ENCODE measurements around the gene PLEKHM3. TPM values are rescaled to one million over a fixed set of nuclear protein-coding genes. Genes with fewer than 3 reads are reported as not detected.

The PLEKHM3 gene
- total and polyA plus RNA-seq, 4 donors: 3.0 to 18.3 (median 5.5) TPM

DNA sequence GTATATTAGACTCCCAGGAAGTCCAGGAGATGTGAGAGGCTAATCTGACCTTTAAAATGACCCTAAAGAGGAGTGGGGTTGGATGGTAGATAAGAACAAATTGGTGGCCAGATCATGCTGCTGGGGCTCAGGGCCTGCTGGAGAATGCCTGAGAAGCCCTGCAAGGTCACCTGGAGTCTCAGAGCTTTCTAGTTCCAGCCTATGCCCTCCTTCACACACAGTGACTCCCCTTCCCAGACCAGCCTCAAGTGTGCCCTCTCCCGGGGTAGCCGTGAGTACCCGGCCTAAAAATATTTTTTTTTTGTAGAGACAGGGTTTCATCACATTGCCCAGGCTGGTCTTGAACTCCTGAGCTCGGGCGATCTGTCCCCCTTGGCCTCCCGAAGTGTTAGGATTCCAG is 211.4 kb downstream of the PLEKHM3 start:
- no peak for DNase-seq (ENCODE audit: low spot score)
- peaks cover 6 to 32% (median 22%) of the 10 kb centered on the region in 4 donors for H3K4me1 ChIP-seq (ENCODE audit: control insufficient read depth in 4 of 4, insufficient read depth in 4 of 4, low read length in 3 of 4)
- H3K27me3 ChIP-seq (ENCODE audit: control insufficient read depth in 4 of 4, insufficient read depth in 4 of 4, low read length in 3 of 4): no peaks in the 10 kb centered on the region
- WGBS: 85% methylated on average over 6 of the region's 6 CpGs
- no peak overlapping the region for H3K27ac ChIP-seq (ENCODE audit: low read depth in 1 of 2, low read length in 2 of 2)
- no peak overlapping the region for H3K9ac ChIP-seq (ENCODE audit: low read depth in 1 of 2, low read length in 2 of 2)
- TF ChIP-seq YY1 (IDR thresholded peaks at IDR 0.05): no peak
- TF ChIP-seq JUND (IDR thresholded peaks at IDR 0.05): no peak
- TF ChIP-seq RAD21 (IDR thresholded peaks at IDR 0.05): peak in 1 of 2 donors; percentile 8
- TF ChIP-seq, protein P1, sequence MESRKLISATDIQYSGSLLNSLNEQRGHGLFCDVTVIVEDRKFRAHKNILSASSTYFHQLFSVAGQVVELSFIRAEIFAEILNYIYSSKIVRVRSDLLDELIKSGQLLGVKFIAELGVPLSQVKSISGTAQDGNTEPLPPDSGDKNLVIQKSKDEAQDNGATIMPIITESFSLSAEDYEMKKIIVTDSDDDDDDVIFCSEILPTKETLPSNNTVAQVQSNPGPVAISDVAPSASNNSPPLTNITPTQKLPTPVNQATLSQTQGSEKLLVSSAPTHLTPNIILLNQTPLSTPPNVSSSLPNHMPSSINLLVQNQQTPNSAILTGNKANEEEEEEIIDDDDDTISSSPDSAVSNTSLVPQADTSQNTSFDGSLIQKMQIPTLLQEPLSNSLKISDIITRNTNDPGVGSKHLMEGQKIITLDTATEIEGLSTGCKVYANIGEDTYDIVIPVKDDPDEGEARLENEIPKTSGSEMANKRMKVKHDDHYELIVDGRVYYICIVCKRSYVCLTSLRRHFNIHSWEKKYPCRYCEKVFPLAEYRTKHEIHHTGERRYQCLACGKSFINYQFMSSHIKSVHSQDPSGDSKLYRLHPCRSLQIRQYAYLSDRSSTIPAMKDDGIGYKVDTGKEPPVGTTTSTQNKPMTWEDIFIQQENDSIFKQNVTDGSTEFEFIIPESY (IDR thresholded peaks at IDR 0.05): no peak
- H3K4me3 ChIP-seq (ENCODE audit: low read depth in 1 of 3, low read length in 3 of 3): no peak overlapping the region
- H3K9me3 ChIP-seq (ENCODE audit: control insufficient read depth in 4 of 4, low read length in 3 of 4): no peaks in the 10 kb centered on the region
- H3K36me3 ChIP-seq (ENCODE audit: control insufficient read depth in 4 of 4, insufficient read depth in 3 of 4, low read depth in 1 of 4, low read length in 3 of 4): no peaks in the 10 kb centered on the region

DNA sequence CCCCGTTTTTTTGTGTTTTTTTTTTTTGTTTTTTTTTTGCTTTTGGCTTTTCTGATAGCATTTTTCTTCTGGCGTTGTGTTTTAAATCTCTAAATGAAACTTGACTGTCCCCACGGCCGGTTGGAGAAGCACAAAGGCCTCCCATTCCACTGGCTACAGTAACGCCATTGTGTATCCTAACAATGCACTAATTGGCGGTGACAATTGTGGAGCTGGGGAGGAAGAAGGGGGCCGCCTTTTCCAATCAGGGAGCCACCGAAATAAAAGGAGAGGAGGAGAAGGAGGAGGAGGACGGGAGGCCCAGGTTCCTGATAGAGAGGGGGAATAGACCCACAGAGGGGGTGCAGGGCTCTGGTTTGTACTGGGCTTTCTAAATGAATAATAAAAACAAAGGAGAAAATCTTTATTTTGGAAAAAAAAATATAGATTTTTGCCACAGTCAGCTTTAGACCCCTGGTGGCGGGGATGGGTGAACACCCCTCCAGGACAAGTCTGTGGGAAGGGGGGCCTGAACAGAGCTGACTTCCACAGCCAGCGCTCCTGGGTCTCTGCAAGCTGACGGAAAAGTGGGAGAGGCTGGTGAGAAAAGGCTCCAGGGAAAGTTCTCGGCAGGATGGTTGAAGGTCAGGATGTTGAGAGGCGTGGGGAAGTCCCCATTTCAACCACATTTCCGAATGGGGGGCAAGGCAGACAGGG is 212.0 kb downstream of the PLEKHM3 start:
- H3K4me1 ChIP-seq (ENCODE audit: control insufficient read depth in 4 of 4, insufficient read depth in 4 of 4, low read length in 3 of 4): peaks cover 4 to 27% (median 19%) of the 10 kb centered on the region in 4 donors

More for the DNA sequence above, 212.0 kb downstream of the PLEKHM3 start:
- Histone ChIP-seq H3K9me3 (ENCODE audit: control insufficient read depth in 4 of 4, low read length in 3 of 4) (no peaks in the 10 kb centered on the region), H3K9ac (ENCODE audit: low read depth in 1 of 2, low read length in 2 of 2) (no peak overlapping the region), H3K4me3 (ENCODE audit: low read depth in 1 of 3, low read length in 3 of 3) (no peak overlapping the region), H3K27ac (ENCODE audit: low read depth in 1 of 2, low read length in 2 of 2) (no peak overlapping the region), H3K27me3 (ENCODE audit: control insufficient read depth in 4 of 4, insufficient read depth in 4 of 4, low read length in 3 of 4) (no peaks in the 10 kb centered on the region), H3K36me3 (ENCODE audit: control insufficient read depth in 4 of 4, insufficient read depth in 3 of 4, low read depth in 1 of 4, low read length in 3 of 4) (no peaks in the 10 kb centered on the region)
- TF ChIP-seq YY1 (IDR thresholded peaks at IDR 0.05) (no peak), HNF4A (conservative IDR thresholded peaks at IDR 0.05) (no peak), FOXA2 (IDR thresholded peaks at IDR 0.05) (no peak), JUND (IDR thresholded peaks at IDR 0.05) (no peak), ATF3 (IDR thresholded peaks at IDR 0.05) (no peak), SP1 (IDR thresholded peaks at IDR 0.05) (no peak), MAX (IDR thresholded peaks at IDR 0.05) (no peak), FOXA1 (IDR thresholded peaks at IDR 0.05) (no peak), TAF1 (conservative IDR thresholded peaks at IDR 0.05) (no peak)
- TF ChIP-seq, protein P2, sequence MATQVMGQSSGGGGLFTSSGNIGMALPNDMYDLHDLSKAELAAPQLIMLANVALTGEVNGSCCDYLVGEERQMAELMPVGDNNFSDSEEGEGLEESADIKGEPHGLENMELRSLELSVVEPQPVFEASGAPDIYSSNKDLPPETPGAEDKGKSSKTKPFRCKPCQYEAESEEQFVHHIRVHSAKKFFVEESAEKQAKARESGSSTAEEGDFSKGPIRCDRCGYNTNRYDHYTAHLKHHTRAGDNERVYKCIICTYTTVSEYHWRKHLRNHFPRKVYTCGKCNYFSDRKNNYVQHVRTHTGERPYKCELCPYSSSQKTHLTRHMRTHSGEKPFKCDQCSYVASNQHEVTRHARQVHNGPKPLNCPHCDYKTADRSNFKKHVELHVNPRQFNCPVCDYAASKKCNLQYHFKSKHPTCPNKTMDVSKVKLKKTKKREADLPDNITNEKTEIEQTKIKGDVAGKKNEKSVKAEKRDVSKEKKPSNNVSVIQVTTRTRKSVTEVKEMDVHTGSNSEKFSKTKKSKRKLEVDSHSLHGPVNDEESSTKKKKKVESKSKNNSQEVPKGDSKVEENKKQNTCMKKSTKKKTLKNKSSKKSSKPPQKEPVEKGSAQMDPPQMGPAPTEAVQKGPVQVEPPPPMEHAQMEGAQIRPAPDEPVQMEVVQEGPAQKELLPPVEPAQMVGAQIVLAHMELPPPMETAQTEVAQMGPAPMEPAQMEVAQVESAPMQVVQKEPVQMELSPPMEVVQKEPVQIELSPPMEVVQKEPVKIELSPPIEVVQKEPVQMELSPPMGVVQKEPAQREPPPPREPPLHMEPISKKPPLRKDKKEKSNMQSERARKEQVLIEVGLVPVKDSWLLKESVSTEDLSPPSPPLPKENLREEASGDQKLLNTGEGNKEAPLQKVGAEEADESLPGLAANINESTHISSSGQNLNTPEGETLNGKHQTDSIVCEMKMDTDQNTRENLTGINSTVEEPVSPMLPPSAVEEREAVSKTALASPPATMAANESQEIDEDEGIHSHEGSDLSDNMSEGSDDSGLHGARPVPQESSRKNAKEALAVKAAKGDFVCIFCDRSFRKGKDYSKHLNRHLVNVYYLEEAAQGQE (IDR thresholded peaks at IDR 0.05): no peak
- TF ChIP-seq, protein P1 (IDR thresholded peaks at IDR 0.05): no peak
- TF ChIP-seq, protein P3, sequence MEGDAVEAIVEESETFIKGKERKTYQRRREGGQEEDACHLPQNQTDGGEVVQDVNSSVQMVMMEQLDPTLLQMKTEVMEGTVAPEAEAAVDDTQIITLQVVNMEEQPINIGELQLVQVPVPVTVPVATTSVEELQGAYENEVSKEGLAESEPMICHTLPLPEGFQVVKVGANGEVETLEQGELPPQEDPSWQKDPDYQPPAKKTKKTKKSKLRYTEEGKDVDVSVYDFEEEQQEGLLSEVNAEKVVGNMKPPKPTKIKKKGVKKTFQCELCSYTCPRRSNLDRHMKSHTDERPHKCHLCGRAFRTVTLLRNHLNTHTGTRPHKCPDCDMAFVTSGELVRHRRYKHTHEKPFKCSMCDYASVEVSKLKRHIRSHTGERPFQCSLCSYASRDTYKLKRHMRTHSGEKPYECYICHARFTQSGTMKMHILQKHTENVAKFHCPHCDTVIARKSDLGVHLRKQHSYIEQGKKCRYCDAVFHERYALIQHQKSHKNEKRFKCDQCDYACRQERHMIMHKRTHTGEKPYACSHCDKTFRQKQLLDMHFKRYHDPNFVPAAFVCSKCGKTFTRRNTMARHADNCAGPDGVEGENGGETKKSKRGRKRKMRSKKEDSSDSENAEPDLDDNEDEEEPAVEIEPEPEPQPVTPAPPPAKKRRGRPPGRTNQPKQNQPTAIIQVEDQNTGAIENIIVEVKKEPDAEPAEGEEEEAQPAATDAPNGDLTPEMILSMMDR (IDR thresholded peaks at IDR 0.05; ENCODE audit: low read depth, low read length, missing input control): no peak
- no peak for DNase-seq (ENCODE audit: low spot score)
- 88% methylated on average over 15 of the region's 15 CpGs for WGBS

Measured in liver (tissue), 9 donors.